ENCODE measurements around the gene CDC42.

DNA sequence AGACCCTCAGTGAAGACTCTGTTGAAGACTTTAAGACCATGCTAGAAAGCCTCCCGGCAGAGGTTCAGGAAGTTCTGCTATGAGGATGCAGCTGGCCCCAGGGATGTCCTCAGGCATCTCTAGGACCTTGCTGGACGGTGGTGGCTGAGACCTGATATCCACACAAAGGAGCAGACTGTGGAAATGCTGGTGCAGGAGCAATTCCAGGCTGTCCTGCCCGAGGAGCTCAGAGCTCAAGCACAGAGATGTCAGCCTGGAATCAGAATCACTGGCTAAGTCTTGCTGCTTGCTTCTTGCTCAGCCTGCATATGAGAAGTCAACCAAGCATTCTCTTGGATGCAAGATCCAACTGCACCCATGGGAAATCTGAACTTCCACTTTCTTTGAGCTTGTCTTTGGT, 22.0 kb upstream of the CDC42 start:
- TF ChIP-seq, protein P1, sequence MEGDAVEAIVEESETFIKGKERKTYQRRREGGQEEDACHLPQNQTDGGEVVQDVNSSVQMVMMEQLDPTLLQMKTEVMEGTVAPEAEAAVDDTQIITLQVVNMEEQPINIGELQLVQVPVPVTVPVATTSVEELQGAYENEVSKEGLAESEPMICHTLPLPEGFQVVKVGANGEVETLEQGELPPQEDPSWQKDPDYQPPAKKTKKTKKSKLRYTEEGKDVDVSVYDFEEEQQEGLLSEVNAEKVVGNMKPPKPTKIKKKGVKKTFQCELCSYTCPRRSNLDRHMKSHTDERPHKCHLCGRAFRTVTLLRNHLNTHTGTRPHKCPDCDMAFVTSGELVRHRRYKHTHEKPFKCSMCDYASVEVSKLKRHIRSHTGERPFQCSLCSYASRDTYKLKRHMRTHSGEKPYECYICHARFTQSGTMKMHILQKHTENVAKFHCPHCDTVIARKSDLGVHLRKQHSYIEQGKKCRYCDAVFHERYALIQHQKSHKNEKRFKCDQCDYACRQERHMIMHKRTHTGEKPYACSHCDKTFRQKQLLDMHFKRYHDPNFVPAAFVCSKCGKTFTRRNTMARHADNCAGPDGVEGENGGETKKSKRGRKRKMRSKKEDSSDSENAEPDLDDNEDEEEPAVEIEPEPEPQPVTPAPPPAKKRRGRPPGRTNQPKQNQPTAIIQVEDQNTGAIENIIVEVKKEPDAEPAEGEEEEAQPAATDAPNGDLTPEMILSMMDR (IDR thresholded peaks at IDR 0.05) = no peak
- TF ChIP-seq POLR2A (IDR thresholded peaks at IDR 0.05) (no peak), EP300 (IDR thresholded peaks at IDR 0.05) (no peak)
